ENCODE data around the gene METTL6. TPM values are rescaled to one million over a fixed set of nuclear protein-coding genes. Genes with fewer than 3 reads are reported as not detected.

The METTL6 gene
- total and polyA plus RNA-seq, 11 donors, result 5.7 to 15.6 (median 10.5) TPM

DNA sequence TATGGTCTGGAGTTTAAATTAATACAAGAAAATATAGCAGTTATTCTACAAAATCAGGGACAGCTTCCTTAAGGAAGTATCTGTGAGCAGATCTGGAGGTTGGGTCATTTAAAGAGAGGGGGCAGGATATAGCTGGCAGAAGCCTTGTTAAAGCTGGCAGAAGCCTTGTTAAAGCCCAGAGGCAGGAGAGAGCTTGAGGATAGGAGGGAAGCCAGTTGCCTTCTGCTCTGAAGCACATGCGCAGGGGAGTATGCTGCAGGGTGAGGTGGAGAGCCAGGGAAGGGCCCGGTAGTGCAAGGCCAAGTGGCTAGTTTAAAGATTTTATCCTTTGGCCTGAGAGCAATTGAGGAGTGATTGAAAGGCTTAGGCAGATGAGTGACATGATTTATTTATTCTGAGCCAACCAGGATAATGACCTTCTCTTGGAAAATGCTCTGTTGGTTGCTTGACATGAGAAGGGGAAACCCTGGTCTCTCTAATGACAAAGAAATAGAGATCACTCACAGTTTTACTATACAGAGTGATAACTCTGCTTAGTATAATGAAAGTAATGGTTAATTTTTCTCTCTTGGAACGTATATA is 4.0 kb upstream of the METTL6 start:
- no peak for TF ChIP-seq POLR2A (IDR thresholded peaks at IDR 0.05)
- TF ChIP-seq, protein P1, sequence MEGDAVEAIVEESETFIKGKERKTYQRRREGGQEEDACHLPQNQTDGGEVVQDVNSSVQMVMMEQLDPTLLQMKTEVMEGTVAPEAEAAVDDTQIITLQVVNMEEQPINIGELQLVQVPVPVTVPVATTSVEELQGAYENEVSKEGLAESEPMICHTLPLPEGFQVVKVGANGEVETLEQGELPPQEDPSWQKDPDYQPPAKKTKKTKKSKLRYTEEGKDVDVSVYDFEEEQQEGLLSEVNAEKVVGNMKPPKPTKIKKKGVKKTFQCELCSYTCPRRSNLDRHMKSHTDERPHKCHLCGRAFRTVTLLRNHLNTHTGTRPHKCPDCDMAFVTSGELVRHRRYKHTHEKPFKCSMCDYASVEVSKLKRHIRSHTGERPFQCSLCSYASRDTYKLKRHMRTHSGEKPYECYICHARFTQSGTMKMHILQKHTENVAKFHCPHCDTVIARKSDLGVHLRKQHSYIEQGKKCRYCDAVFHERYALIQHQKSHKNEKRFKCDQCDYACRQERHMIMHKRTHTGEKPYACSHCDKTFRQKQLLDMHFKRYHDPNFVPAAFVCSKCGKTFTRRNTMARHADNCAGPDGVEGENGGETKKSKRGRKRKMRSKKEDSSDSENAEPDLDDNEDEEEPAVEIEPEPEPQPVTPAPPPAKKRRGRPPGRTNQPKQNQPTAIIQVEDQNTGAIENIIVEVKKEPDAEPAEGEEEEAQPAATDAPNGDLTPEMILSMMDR (IDR thresholded peaks at IDR 0.05), result peak in 1 of 12 donors; percentile 8
- H3K27me3 ChIP-seq, result no peaks in the 10 kb centered on the region
- H3K4me3 ChIP-seq, result no peak overlapping the region
- H3K4me1 ChIP-seq, result peaks cover 2 to 56% (median 30%) of the 10 kb centered on the region in 12 donors
- peak in 3 of 4 donors; percentile 22 to 65 (median 51) for ATAC-seq
- H3K27ac ChIP-seq, result no peak overlapping the region
- H3K36me3 ChIP-seq, result peaks cover 6 to 68% (median 60%) of the 10 kb centered on the region in 9 donors
- 49 to 71% (median 64%) methylated on average over 3 of the region's 3 CpGs for WGBS, 4 donors
- H3K9me3 ChIP-seq, result no peaks in the 10 kb centered on the region
- intact Hi-C loops (cut with DNase I), result loop anchor here in 1 of 10 donors (5.0 kb wide), 1 partner anchor 126 kb away; no protein-coding TSS in a partner anchor
- DNase-seq, result peak in 1 of 5 donors; percentile 35

DNA sequence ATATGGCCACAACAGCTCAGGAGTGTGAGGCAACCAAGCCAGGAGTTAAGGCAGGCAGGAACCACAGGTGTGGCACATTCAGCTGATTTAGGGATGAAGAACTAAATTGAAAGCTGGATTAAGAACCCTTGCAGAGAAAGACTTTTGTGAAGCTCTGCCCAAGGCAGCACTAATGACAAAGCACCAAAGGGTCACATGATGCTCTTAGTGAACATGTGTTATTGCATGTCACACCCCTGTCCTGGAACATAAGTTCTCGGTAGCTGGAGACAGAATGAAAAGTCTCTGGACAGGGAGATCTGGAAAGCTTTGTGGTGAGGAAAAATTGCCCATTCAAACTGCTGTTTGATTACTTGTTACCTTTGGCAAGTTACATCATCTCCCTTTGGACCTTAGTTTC is 3.3 kb upstream of the METTL6 start:
- Histone ChIP-seq H3K27ac (no peak overlapping the region), H3K9me3 (no peaks in the 10 kb centered on the region), H3K4me3 (no peak overlapping the region), H3K27me3 (no peaks in the 10 kb centered on the region), H3K36me3 (peaks cover 3 to 61% (median 53%) of the 10 kb centered on the region in 9 donors), H3K4me1 (peaks cover 5 to 63% (median 35%) of the 10 kb centered on the region in 12 donors)
- ATAC-seq (no peak), DNase-seq (no peak)
- WGBS, 4 donors, result 43 to 54% (median 46%) methylated on average over 1 of the region's 1 CpG
- intact Hi-C loops (cut with DNase I), result loop anchor here in 1 of 10 donors (5.0 kb wide), 1 partner anchor 127 kb away; no protein-coding TSS in a partner anchor
- TF ChIP-seq, protein P1 (IDR thresholded peaks at IDR 0.05), result no peak

DNA sequence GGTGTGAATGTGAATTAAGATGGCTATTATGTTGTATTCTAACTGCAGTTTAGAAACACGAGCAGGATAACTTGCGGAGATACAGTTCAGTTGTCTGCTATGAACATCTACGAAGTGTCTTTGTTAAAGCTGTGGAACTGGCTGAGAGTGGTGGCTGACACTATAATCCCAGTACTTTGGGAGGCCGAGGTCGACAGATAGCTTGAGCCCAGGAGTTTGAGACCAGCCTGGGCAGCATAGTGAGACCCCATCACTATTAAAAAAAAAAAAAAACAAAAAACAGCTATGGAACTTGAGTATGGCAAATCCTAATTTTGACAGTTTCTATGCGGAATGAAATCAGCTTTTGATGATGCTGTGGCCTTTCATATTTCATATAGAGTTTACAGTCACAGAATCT is 1.7 kb upstream of the METTL6 start:
- no peak for ATAC-seq
- Histone ChIP-seq H3K4me3 (peak overlapping the region in 7 of 12 donors; percentile 78 to 98 (median 95)), H3K27me3 (no peaks in the 10 kb centered on the region), H3K4me1 (peaks cover 5 to 68% (median 41%) of the 10 kb centered on the region in 12 donors), H3K36me3 (peaks cover 0 to 61% (median 44%) of the 10 kb centered on the region in 9 donors), H3K9me3 (no peaks in the 10 kb centered on the region), H3K27ac (no peak overlapping the region)
- 91 to 94% (median 93%) methylated on average over 6 of the region's 6 CpGs for WGBS, 4 donors
- no peak for TF ChIP-seq POLR2A (IDR thresholded peaks at IDR 0.05)
- TF ChIP-seq, protein P1 (IDR thresholded peaks at IDR 0.05), result no peak
- no peak for DNase-seq
- intact Hi-C loops (cut with DNase I), result loop anchor here in 9 of 10 donors (5.0 to 10.0 kb wide), 3 partner anchors 126 to 133 kb away; no protein-coding TSS in a partner anchor

DNA sequence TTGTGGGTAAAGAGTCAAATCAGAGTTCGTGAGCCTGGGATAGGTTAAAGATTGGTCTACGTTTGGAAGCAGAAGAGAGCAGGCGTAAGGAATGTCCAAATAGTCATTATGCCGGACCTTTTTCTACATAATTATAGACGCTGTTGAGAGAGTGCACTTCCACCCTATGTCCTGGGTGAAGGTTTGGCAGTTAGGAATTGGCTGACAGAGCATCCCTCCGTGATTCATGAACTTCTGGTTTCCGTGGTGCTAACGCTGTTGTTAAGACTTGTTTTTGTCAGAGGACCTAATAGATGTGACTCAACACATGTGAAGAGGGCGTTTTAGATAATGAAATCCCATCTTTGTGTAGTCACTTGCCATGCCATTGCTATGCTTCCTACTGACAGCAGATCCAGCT is 1.2 kb upstream of the METTL6 start:
- intact Hi-C loops (cut with DNase I), result loop anchor here in 9 of 10 donors (5.0 to 10.0 kb wide), 3 partner anchors 126 to 134 kb away; no protein-coding TSS in a partner anchor
- TF ChIP-seq, protein P1 (IDR thresholded peaks at IDR 0.05), result no peak
- no peak for TF ChIP-seq POLR2A (IDR thresholded peaks at IDR 0.05)
- peak overlapping the region in 4 of 12 donors; percentile 82 to 92 (median 87) for H3K27ac ChIP-seq
- H3K9me3 ChIP-seq, result no peaks in the 10 kb centered on the region
- ATAC-seq (peak in 1 of 4 donors; percentile 12), DNase-seq (no peak)
- peaks cover 0 to 61% (median 44%) of the 10 kb centered on the region in 9 donors for H3K36me3 ChIP-seq
- peak overlapping the region; percentile 78 to 98 (median 92) for H3K4me3 ChIP-seq
- peaks cover 5 to 62% (median 41%) of the 10 kb centered on the region in 12 donors for H3K4me1 ChIP-seq
- WGBS, 4 donors, result 19 to 30% (median 24%) methylated on average over 9 of the region's 9 CpGs
- H3K27me3 ChIP-seq, result no peaks in the 10 kb centered on the region

Measured in heart left ventricle (tissue), 16 donors.